GM23248 (cell line): Measurements from ENCODE around the gene STIP1.

Experiments
- EZH2 ChIP-seq: fragments of 200-600 bp; sonication (generic); IDR thresholded peaks from 2 replicates; pipeline ENCODE4 v1.6.1; 2018; ENCODE audit warnings: antibody characterized with exemption, mild to moderate bottlenecking; ENCODE audit not compliant: insufficient read depth, poor library complexity, severe bottlenecking
- EZH2phosphoT487 ChIP-seq: fragments of 200-600 bp; sonication (generic); IDR thresholded peaks from 2 replicates; pipeline ENCODE4 v1.6.1; 2018; ENCODE audit warnings: antibody characterized with exemption, moderate library complexity, mild to moderate bottlenecking, low read depth; ENCODE audit not compliant: insufficient read depth

- TF ChIP-seq EZH2phosphoT487 (no peak), EZH2 (no peak)
Measured at GRCh38 chr11:64138398-64138797, 47.6 kb upstream of the STIP1 start.
